Mesodermal cell (in vitro differentiated cells): Measurements from ENCODE around the gene TBL3.
A peak's percentile ranks its signal among the peaks of the same experiment; 100 is the strongest.
"Not testable (repeated sequence)": the region's sequence is repeated elsewhere in the genome, so short reads cannot be mapped to it uniquely, and the experiment has no call there.

Experiments used
- H3K27ac ChIP-seq: 2 replicates; pipeline ENCODE4 v1.7.0; 2013; ENCODE audit warnings: mild to moderate bottlenecking, low read depth, low read length, moderate library complexity; ENCODE audit not compliant: severe bottlenecking
- H3K36me3 ChIP-seq: 2 replicates; pipeline ENCODE4 v1.7.1; 2013; ENCODE audit warnings: mild to moderate bottlenecking, low read length, moderate library complexity; ENCODE audit not compliant: control insufficient read depth, insufficient read depth
- H3K4me1 ChIP-seq: one replicate; pipeline ENCODE4 v1.7.1; 2013; ENCODE audit warnings: mild to moderate bottlenecking, low read length; ENCODE audit not compliant: insufficient read depth, control insufficient read depth, poor library complexity, severe bottlenecking
- H3K4me3 ChIP-seq: 2 replicates; pipeline ENCODE4 v1.7.0; 2013; ENCODE audit warnings: low read length, control low read depth, mild to moderate bottlenecking; ENCODE audit not compliant: insufficient read depth, poor library complexity, severe bottlenecking; ENCODE audit errors: extremely low read depth
- H3K9me3 ChIP-seq: 2 replicates; pipeline ENCODE4 v1.7.1; 2013; ENCODE audit warnings: mild to moderate bottlenecking, low read length, moderate library complexity; ENCODE audit not compliant: control insufficient read depth
- WGBS, 2 experiments: methylation state at CpG; one replicate each; pipeline ENCODE4 v1.1.5; 2013; ENCODE audit warnings: missing lambda C conversion rate in 2 of 2; ENCODE audit not compliant: insufficient coverage in 2 of 2; 5-methylcytosine and 5-hydroxymethylcytosine counted together

TBL3 gene

GRCh38 chr16:1933097-1933661 lies 38.7 kb upstream of the TBL3 start:
- 79 to 82% methylated on average over 17 to 20 of the region's 23 CpGs for WGBS, 2 experiments
- Histone ChIP-seq H3K4me3 (no peak overlapping the region), H3K27ac (no peak overlapping the region), H3K36me3 (peaks cover 4% of the 10 kb centered on the region), H3K4me1 (no peaks in the 10 kb centered on the region), H3K9me3 (no peaks in the 10 kb centered on the region)

- Histone ChIP-seq H3K36me3 (peaks cover 23% of the 10 kb centered on the region), H3K4me1 (peaks cover 1% of the 10 kb centered on the region), H3K27ac (no peak overlapping the region), H3K9me3 (no peaks in the 10 kb centered on the region), H3K4me3 (no peak overlapping the region)
- WGBS, 2 experiments, result 91 to 100% methylated on average over 4 to 7 of the region's 11 CpGs
Observed at GRCh38 chr16:1936945-1937479, 34.8 kb upstream of the TBL3 start.

- WGBS, 2 experiments, result 91 to 99% methylated on average over 9 to 10 of the region's 10 CpGs
- no peaks in the 10 kb centered on the region for H3K9me3 ChIP-seq
- no peak overlapping the region for H3K27ac ChIP-seq
- H3K4me3 ChIP-seq, result no peak overlapping the region
- peaks cover 4% of the 10 kb centered on the region for H3K4me1 ChIP-seq
- peaks cover 23% of the 10 kb centered on the region for H3K36me3 ChIP-seq
Observed at GRCh38 chr16:1938316-1938715, 33.5 kb upstream of the TBL3 start.

- no peak overlapping the region for H3K4me3 ChIP-seq
- H3K27ac ChIP-seq, result no peak overlapping the region
- H3K9me3 ChIP-seq, result no peaks in the 10 kb centered on the region
- H3K36me3 ChIP-seq, result peaks cover 23% of the 10 kb centered on the region
- WGBS, 2 experiments, result 96 to 97% methylated on average over 15 to 17 of the region's 17 CpGs
- peaks cover 4% of the 10 kb centered on the region for H3K4me1 ChIP-seq
Observed at GRCh38 chr16:1938910-1939309, 32.9 kb upstream of the TBL3 start.

GRCh38 chr16:1939833-1940232 lies 32.0 kb upstream of the TBL3 start:
- H3K27ac ChIP-seq, H3K4me3 ChIP-seq: not testable (repeated sequence)

GRCh38 chr16:1940273-1941161 lies 31.3 kb upstream of the TBL3 start:
- peaks cover 23% of the 10 kb centered on the region for H3K36me3 ChIP-seq
- WGBS, 2 experiments, result 95 to 97% methylated on average over 21 to 23 of the region's 23 CpGs
- H3K9me3 ChIP-seq, result no peaks in the 10 kb centered on the region
- peaks cover 4% of the 10 kb centered on the region for H3K4me1 ChIP-seq
- no peak overlapping the region for H3K4me3 ChIP-seq
- no peak overlapping the region for H3K27ac ChIP-seq

More at GRCh38 chr16:1939833-1940232, 32.0 kb upstream of the TBL3 start:
- H3K4me1 ChIP-seq, H3K9me3 ChIP-seq: not testable (repeated sequence)
- peaks cover 23% of the 10 kb centered on the region for H3K36me3 ChIP-seq
- WGBS, 2 experiments, result 97 to 99% methylated on average over 8 of the region's 8 CpGs

GRCh38 chr16:1941162-1942046 lies 30.4 kb upstream of the TBL3 start:
- Histone ChIP-seq H3K4me3 (no peak overlapping the region), H3K36me3 (peaks cover 23% of the 10 kb centered on the region), H3K9me3 (no peaks in the 10 kb centered on the region), H3K4me1 (peaks cover 4% of the 10 kb centered on the region), H3K27ac (no peak overlapping the region)
- WGBS, 2 experiments, result 82 to 90% methylated on average over 20 to 27 of the region's 30 CpGs

- Histone ChIP-seq H3K4me1 (peaks cover 4% of the 10 kb centered on the region), H3K27ac (no peak overlapping the region), H3K9me3 (no peaks in the 10 kb centered on the region), H3K4me3 (peak overlapping the region; percentile 76), H3K36me3 (peaks cover 23% of the 10 kb centered on the region)
- WGBS, 2 experiments, result 48 to 80% methylated on average over 5 to 11 of the region's 17 CpGs
Observed at GRCh38 chr16:1942047-1942809, 29.6 kb upstream of the TBL3 start.

GRCh38 chr16:1942810-1943726 lies 28.8 kb upstream of the TBL3 start, which contains the start of gene MSRB1:
Gene MSRB1 (minus strand): TSS chr16:1943199. CDS start chr16:1943156, 43 bp downstream.
- Histone ChIP-seq H3K27ac (no peak within 1 kb of the TSS), H3K4me1 (peaks cover 4% of the 10 kb centered on the region), H3K9me3 (no peaks in the 10 kb centered on the region), H3K36me3 (peaks cover 20% of the 10 kb centered on the region), H3K4me3 (peak within 1 kb of the TSS; percentile 76)
- WGBS, 2 experiments, result 6% methylated on average over 45 to 49 of the region's 77 CpGs
